Measurements from ENCODE around the gene WDTC1.
A peak's percentile ranks its signal among the peaks of the same experiment; 100 is the strongest.

WDTC1 gene

GRCh38 chr1:27302612-27303011, 68.2 kb downstream of the WDTC1 start:
- no peak for DNase-seq

GRCh38 chr1:27303509-27303908, 69.1 kb downstream of the WDTC1 start:
- no peak for DNase-seq

GRCh38 chr1:27306071-27306470, 71.6 kb downstream of the WDTC1 start:
- DNase-seq, result no peak

- peak; percentile 47 for DNase-seq
These were observed 72.7 kb downstream of the WDTC1 start for GRCh38 chr1:27306892-27307761.

GRCh38 chr1:27307874-27308598, 73.6 kb downstream of the WDTC1 start:
- DNase-seq, result no peak

GRCh38 chr1:27314169-27314568, 79.7 kb downstream of the WDTC1 start:
- DNase-seq, result no peak

GRCh38 chr1:27314737-27315136, 80.3 kb downstream of the WDTC1 start:
- DNase-seq, result no peak

- no peak for DNase-seq
These were observed 82.4 kb downstream of the WDTC1 start for GRCh38 chr1:27316860-27317259.

GRCh38 chr1:27318136-27318535, 83.7 kb downstream of the WDTC1 start:
- no peak for DNase-seq

- no peak for DNase-seq
These were observed 84.2 kb downstream of the WDTC1 start for GRCh38 chr1:27318596-27318995.

- peak; percentile 93 for DNase-seq
These were observed 87.6 kb downstream of the WDTC1 start, which contains the start of gene TMEM222 for GRCh38 chr1:27321813-27322568. TSS of gene TMEM222 (plus strand) at chr1:27322163. CDS start at chr1:27322198, 35 bp downstream.

- DNase-seq, result no peak
These were observed 88.3 kb downstream of the WDTC1 start for GRCh38 chr1:27322569-27323240.

GRCh38 chr1:27325286-27325685, 90.9 kb downstream of the WDTC1 start:
- no peak for DNase-seq

- no peak for DNase-seq
These were observed 93.5 kb downstream of the WDTC1 start for GRCh38 chr1:27327964-27328363.

GRCh38 chr1:27330786-27331185, 96.4 kb downstream of the WDTC1 start:
- no peak for DNase-seq

GRCh38 chr1:27331426-27331825, 97.0 kb downstream of the WDTC1 start:
- no peak for DNase-seq

GRCh38 chr1:27331922-27332321, 97.5 kb downstream of the WDTC1 start:
- no peak for DNase-seq

- no peak for DNase-seq
These were observed 98.3 kb downstream of the WDTC1 start for GRCh38 chr1:27332536-27333281.

- no peak for DNase-seq
These were observed 99.4 kb downstream of the WDTC1 start for GRCh38 chr1:27333717-27334279.

- no peak for DNase-seq
These were observed 101.3 kb downstream of the WDTC1 start for GRCh38 chr1:27335506-27336422.

GRCh38 chr1:27336756-27337155, 102.3 kb downstream of the WDTC1 start:
- no peak for DNase-seq

All from NCI-H2029 (cell line).